ENCODE data around the gene PARD3B. TPM values are rescaled to one million over a fixed set of nuclear protein-coding genes. Genes with fewer than 3 reads are reported as not detected.

Gene PARD3B, protein sequence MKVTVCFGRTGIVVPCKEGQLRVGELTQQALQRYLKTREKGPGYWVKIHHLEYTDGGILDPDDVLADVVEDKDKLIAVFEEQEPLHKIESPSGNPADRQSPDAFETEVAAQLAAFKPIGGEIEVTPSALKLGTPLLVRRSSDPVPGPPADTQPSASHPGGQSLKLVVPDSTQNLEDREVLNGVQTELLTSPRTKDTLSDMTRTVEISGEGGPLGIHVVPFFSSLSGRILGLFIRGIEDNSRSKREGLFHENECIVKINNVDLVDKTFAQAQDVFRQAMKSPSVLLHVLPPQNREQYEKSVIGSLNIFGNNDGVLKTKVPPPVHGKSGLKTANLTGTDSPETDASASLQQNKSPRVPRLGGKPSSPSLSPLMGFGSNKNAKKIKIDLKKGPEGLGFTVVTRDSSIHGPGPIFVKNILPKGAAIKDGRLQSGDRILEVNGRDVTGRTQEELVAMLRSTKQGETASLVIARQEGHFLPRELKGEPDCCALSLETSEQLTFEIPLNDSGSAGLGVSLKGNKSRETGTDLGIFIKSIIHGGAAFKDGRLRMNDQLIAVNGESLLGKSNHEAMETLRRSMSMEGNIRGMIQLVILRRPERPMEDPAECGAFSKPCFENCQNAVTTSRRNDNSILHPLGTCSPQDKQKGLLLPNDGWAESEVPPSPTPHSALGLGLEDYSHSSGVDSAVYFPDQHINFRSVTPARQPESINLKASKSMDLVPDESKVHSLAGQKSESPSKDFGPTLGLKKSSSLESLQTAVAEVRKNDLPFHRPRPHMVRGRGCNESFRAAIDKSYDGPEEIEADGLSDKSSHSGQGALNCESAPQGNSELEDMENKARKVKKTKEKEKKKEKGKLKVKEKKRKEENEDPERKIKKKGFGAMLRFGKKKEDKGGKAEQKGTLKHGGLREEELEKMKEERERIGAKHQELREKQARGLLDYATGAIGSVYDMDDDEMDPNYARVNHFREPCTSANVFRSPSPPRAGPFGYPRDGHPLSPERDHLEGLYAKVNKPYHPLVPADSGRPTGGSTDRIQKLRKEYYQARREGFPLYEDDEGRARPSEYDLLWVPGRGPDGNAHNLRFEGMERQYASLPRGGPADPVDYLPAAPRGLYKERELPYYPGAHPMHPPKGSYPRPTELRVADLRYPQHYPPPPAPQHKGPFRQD (N-terminal part only)
- 0.15 and 0.21 TPM in 2 replicates for total RNA-seq (2013; cell fraction: nucleolus; rRNA removed)
- total RNA-seq (2014; rRNA removed), result not detected in 2 replicates
- not detected in 2 replicates for total RNA-seq (2014; rRNA removed; fragmentation: Illumina TruSeq; extraction: Trizol)
- 0.16 and 0.54 TPM in 2 replicates for total RNA-seq (2021)
- not detected for polyA plus RNA-seq (2011; ENCODE audit: low read depth)
- 0.07 TPM in 1 of 2 replicates, not detected in the other for polyA plus RNA-seq (2011; rRNA removed)
- polyA plus RNA-seq (2011; cell fraction: cytosol; rRNA removed), result not detected in 2 replicates
- polyA plus RNA-seq (2011; cell fraction: nucleus; rRNA removed), result 0.03 TPM in 2 replicates
- polyA plus RNA-seq (2012), result 0.11 TPM in 1 of 2 replicates, not detected in the other
- polyA plus RNA-seq (2014; fragmentation: Illumina TruSeq; extraction: Trizol), result 0.01 TPM in 1 of 2 replicates, not detected in the other
- under 1 TPM in 1 of 2 experiments, not detected in 1; 0.07 TPM for polyA plus RNA-seq (2014; fragmentation: Nextera tagmentation; extraction: Ambion mirVana)
- not detected in 2 replicates for polyA plus RNA-seq (2014; rRNA removed)
- not detected for polyA plus RNA-seq (2016; fragmentation: Nextera tagmentation; extraction: Ambion mirVana)
- polyA minus RNA-seq (2011; rRNA and poly(A)+ RNA removed), result 0.29 TPM in 1 of 2 replicates, not detected in the other
- not detected in 2 replicates for polyA minus RNA-seq (2011; cell fraction: cytosol; rRNA and poly(A)+ RNA removed)
- not detected in 2 replicates for polyA minus RNA-seq (2011; cell fraction: nucleus; rRNA and poly(A)+ RNA removed)
- percentile 7 among the genes with signal in this experiment for Bru-seq, nascent RNA
- BruChase-seq, experiment 1, labeled RNA remaining after a 6-hour chase, result percentile 5 among the genes with signal in this experiment
- BruChase-seq, experiment 2, labeled RNA remaining after a 2-hour chase, result percentile 8 among the genes with signal in this experiment
- long read RNA-seq, experiment 1, result 0 reads
- long read RNA-seq, experiment 2, partial matches to known transcripts, result 0 of 4 reads
- long read RNA-seq, experiment 2, other reads (novel, unspliced or antisense), result 4 of 4 reads

DNA sequence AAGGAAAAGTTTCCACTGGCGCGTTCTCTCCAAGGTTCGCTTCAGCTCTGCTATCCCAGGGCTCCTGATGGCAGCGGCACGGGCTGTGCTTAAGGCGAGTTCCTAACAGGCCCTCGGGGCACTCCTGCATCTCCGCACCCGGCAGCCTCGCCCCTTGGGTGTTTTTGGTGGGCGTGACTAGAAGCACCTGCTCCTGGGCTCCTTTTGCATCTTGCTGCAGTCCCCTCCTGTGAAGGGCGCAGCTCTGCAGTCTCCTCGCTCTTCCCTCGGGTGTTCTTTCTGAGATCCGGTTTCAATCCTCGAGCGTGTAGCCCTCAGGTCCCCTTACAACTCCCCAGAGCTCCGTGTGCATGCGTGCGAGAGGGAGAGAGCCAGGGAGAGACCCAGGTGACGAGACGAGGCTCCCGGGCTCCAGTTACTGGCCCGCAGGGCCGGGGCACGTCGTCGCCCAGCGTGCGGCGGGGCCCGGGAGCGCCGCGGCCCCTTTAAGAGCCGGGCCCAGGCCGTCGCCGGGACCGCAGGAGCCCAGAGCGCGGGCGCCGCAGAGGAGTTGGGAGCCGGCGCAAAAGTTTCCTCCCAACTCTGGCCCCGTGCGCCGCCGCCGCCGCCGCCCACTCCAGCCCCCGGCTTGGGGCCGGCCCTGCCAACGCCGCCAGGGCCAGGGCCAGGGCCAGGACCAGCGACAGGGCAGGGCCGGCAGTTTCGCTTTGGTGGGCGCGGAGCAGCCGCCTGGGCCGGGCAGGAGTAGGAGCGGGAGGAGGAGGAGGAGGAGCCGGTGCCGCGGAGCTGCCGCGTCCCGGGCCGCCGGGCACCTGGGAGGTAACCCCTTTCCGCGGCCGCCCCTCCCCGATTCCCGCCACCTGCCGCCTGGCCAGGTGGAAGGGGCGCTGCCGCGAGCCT lies at the start of gene PARD3B:
Gene PARD3B, plus strand, starts transcription at position 515 of the 900 bp plus-strand sequence. CDS start 525 bp downstream, outside the sequence.
- peak; percentile 81 for ATAC-seq
- ChIA-PET CTCF (no interaction called here), POLR2A (no interaction called here), SMC1A (ENCODE audit: uncharacterized antibody, unreplicated experiment) (interaction anchor here (1.2 kb wide), 1 partner anchor 12 kb away, joined by 4 read pairs; no protein-coding TSS in a partner anchor), RAD21 (ENCODE audit: unreplicated experiment) (no interaction called here)
- H3K9me3 ChIP-seq (replicated peaks; ENCODE audit: control insufficient read depth, insufficient read depth, low read length), result no peaks in the 10 kb centered on the region
- H2AFZ ChIP-seq (ENCODE audit: control insufficient read depth, low read depth, low read length), result peak within 1 kb of the TSS; percentile 1; the same call in 1 of the 2 replicates
- H3K27ac ChIP-seq (ENCODE audit: control insufficient read depth, insufficient read depth), result no peak within 1 kb of the TSS
- WGBS (ENCODE audit: insufficient coverage, insufficient replicate concordance, low lambda C conversion rate, missing lambda C conversion rate), result 4% methylated on average over 48 of the region's 82 CpGs
- no peaks in the 10 kb centered on the region for H3K79me2 ChIP-seq (ENCODE audit: control insufficient read depth, insufficient read depth, low read length)
- no peaks in the 10 kb centered on the region for H3K4me1 ChIP-seq (ENCODE audit: control insufficient read depth, insufficient read depth, low read length)
- no peaks in the 10 kb centered on the region for H4K20me1 ChIP-seq (ENCODE audit: control insufficient read depth, insufficient read depth)
- no TSS peak for BruUV-seq (replicated peaks)
- H3K36me3 ChIP-seq (ENCODE audit: control insufficient read depth in 2 of 2, insufficient read depth in 2 of 2, low read length in 1 of 2), result no peaks in the 10 kb centered on the region
- in situ Hi-C loops (cut with MboI), result no loop called here
- intact Hi-C loops (cut with micrococcal nuclease; ENCODE audit: unreplicated experiment), result no loop called here
- no peak for FAIRE-seq
- TF ChIP-seq NR2F1 (conservative IDR thresholded peaks at IDR 0.05) (0 out of 2 replicates have a peak, but pooled peaks have one; percentile 23), TCF12 (IDR thresholded peaks at IDR 0.05; ENCODE audit: low read depth, low read length) (no peak)
- H3K9ac ChIP-seq (ENCODE audit: control insufficient read depth, insufficient read depth, low read length), result no peak within 1 kb of the TSS
- H3K4me3 ChIP-seq, result no peak within 1 kb of the TSS; the same call in 1 of the 2 replicates
- peak within 1 kb of the TSS; percentile 67; the same call in 1 of the 2 replicates for H3K4me2 ChIP-seq (ENCODE audit: control insufficient read depth, insufficient read depth)
- no peak for DNase-seq (ENCODE audit: low read depth, low spot score)
- peaks cover 2 to 6% of the 10 kb centered on the region in 2 experiments; a peak in 3 of 4 replicates for H3K27me3 ChIP-seq (replicated peaks in 1 of 2; ENCODE audit: control insufficient read depth in 2 of 2, insufficient read depth in 2 of 2, low read length in 1 of 2)
